SH-SY5Y (cell line): Measurements from ENCODE around the gene INKA1.

Experiments
- GATA2 ChIP-seq: IDR thresholded peaks from 2 replicates; pipeline ENCODE4 v1.6.1; 2011; ENCODE audit warnings: mild to moderate bottlenecking, low read depth, low read length
- GATA3 ChIP-seq: IDR thresholded peaks from 2 replicates; pipeline ENCODE4 v1.6.1; 2011; ENCODE audit warnings: low read depth, mild to moderate bottlenecking, low read length, moderate library complexity

Gene INKA1

DNA sequence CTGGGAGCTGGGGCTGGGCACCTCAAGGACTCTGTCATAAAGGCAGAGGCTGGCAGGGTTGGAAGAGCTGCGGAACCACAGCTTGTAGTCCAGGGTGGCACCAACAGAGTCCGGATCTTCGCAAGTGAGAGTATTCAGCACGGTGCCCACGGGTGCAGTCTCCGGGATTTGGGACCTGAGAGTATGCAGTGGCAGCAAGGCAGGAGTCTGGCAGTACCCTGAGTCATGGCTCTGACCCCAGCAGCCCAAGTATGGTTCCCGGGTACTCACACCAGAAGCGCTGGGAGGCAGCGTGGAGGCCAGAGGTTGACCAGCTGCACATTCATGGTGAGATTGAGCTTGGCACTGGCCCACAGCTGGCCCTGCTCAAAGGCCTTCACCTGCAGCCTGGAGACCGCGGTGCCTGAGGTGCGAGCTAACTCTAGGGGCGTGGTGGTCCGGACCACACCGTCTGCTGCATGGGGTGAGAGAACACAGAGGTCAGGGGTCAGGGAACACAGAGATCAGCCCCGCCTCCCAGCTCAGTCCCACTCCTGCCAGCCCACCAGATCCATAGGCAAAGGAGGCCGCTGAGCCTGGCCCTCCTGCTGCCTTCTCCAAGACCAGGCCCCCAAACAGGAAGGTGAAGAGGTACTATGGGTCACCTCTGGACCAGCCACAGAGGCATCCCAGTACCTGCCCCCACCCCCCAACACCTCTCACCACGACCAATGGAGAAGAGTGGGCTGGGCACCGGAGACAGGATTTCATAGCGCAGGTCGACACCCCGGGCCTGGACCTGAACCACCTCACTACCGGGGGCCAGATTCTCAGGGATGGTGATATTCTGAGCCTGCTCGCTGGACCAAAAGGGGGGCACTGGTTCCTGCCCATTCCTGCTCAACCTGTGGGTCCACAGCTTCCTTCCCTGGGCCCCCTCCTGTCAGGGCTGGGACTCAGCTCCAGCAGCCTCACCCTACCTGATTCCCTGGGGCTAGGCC lies 7.8 kb upstream of the INKA1 start:
- no peak for TF ChIP-seq GATA2
- no peak for TF ChIP-seq GATA3

DNA sequence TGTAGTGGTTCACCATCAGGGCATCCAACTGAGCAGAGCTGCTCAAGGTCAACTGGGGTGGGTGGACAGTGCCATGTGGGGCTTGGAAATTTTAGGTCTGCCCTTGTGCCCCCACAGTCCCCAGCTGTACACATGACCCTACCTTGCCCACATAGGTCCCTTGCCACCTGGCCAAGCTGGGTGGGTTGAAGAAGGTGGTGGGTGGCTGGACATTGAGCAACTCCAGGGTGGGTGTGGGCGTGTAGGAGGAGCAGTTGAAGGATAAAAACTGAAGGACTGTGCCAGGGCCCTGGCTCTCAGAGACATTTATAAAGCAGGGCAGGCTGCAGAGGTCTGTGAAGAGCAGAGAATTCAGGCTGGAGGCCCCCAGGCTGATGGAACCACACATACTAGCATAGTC lies 4.0 kb upstream of the INKA1 start:
- no peak for TF ChIP-seq GATA3
- no peak for TF ChIP-seq GATA2

DNA sequence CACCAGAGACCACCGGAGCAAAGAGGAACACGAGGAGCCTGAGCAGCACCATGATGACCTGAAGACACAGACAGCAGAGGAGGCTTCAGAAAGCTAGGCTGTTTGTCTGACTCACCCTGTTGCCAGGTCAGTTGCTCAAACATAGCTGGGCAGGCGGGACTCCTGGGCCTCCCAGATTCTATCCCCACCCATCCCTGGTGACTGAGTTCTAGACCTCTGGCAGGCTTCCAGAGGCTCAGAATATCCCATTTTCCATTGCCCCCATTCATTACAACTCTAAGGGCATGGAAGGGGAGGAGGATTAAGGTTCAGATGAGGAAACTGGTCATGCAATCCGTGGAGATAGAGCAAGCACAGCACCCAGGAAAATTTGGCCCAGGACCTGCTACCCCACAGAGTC lies 3.3 kb upstream of the INKA1 start, which contains the start of gene CDHR4:
Gene CDHR4, minus strand, starts transcription at position 113 of the 400 bp plus-strand sequence. Its CDS starts 61 bp downstream, at position 52.
- TF ChIP-seq GATA3 (no peak), GATA2 (no peak)

DNA sequence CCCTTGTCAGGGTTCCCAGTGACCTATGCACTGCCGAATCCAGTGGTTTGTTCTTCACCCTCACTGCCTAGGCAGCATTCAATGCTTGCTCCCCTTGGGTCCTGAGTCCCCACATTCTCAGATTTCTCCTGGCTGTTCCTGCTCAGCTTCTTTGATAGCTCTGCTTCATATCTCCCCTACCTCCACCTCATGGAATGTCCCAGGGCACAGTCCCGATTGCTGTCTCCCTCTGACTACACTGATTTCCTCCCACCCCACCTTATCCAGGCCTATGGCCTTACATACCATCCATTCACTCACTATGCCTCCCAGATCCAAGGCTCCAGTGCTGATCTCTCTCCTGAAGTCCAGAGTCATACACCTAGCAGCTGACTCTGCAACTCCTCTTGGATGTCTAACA lies 1.9 kb upstream of the INKA1 start:
- TF ChIP-seq GATA2 (no peak), GATA3 (no peak)

DNA sequence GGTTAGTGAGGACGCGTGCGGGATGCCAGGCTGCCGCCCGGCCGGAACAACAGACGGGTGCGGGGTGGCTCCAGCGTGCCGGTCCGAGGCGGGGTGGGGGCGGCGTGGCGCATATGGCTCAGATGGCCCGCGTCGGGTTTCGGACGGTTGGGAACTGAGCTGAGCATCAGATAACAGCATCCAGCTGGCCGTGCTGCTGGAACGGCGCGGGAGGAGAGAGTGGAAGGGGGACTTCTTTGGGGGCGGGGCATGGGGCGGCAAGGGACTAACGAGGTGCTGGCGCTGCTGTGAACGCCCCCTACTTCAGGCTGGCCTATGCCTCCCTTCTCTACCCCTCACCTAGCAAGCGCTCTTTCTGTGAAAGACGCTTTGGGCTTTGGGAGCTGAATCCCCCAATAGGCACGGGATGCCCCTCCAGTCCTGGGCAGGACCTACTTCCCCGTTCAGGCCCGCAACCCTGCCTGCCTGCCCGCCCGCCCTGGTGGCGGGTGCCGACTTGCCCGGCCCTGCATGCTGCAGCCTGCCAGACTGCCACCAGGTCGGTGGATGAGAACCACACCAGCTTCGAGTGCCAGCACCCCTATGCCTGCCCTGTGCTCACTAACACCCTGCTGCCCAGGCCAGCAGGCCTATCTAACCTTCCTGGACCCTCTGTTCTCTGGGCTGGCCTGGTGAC lies 542 bp downstream of the INKA1 start:
- TF ChIP-seq GATA2 (peak; percentile 85), GATA3 (no peak)

DNA sequence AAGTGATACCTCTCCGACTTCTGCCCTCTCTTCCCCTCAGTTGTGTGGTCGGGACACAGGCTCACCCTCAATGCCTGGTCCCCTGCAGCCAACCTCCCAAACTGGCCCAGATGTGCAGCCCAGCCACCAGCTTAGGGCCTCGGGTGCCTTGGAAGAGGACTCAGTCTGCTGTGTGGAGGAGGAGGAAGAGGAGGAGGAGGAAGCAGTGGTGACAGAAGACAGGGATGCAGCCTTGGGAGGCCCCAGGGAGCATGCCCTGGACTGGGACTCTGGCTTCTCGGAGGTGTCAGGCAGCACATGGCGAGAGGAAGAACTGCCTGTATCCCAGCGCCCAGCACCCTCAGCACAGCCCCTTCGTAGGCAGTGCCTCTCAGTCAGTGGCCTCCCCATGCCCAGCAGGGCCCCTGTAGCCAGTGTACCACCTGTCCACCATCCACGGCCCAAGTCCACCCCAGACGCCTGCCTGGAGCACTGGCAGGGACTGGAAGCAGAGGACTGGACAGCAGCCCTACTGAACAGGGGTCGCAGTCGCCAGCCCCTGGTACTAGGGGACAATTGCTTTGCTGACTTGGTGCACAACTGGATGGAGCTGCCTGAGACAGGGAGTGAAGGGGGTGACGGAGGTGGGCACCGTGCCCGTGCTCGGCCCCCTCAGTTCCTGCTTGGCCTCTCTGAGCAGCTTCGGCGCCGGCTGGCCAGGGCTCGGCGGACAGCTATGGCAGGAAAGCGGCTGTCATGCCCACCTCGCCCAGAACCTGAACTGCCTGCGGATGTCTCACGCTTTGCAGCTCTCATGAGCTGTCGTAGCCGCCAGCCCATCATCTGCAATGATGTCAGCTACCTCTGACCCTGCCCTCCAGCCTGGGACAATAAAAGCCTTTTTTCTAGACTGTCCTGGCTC lies 1.3 kb downstream of the INKA1 start:
- TF ChIP-seq GATA3 (no peak), GATA2 (no peak)

DNA sequence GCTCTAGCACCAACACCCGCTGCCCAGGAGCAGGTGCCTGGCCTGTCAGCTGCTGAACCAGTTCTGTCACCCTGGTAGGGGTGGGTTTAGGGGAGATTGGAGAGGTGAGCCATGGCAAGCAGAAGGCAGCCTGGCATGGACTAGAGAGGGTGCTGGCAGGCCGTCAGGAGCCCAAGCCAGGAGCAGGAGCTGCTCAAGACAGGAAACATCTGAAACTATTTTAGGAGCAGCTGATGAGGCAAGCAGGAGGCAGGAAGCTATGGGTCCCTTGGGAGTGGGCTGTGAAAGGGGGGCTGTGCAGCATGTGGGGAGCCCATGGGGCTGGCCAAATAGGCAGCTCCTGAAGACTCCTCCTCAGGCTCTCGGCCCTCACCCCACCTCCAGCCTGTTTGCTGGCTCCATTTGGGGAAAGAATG lies 2.3 kb downstream of the INKA1 start:
- TF ChIP-seq GATA3, result no peak

DNA sequence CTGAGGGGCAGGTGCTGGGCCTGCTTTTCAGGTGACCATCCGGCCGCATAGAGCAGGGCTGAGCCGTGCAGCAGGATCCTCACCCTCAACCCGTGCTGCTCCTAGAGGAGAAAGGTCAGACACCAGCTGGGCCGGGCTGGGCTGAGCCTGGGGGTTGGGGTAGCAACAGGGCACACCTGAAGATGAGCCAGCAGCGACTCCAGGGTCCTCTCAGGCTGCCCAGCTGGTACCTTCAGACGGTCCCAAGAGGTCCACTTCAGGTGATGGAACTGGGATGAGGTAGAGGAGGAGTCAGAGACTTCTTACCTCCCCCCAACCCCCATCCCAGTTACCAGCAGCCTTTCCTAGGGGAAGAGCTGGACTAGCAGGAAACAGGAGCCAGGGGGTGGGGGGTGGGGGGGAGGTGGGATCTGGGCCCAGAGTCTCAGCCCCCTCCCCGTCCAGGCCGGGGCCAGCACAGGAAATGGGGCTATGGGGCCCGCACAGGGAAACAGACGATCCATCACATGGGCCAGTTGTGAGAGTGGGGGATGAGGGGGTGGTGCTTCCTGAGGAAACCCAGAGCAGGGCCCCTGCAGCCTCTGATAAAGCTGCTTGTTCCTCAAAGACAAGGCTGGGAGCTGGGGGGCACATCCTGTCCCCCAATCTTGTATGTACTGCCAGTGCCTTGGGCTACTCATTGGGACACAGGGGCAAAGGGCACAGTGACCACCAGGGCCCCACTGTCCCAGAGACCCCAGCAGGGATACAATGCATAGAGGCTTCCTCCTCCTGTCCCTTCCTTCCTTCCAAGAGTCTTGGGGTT lies 3.0 kb downstream of the INKA1 start:
- TF ChIP-seq GATA3, result no peak
- no peak for TF ChIP-seq GATA2

DNA sequence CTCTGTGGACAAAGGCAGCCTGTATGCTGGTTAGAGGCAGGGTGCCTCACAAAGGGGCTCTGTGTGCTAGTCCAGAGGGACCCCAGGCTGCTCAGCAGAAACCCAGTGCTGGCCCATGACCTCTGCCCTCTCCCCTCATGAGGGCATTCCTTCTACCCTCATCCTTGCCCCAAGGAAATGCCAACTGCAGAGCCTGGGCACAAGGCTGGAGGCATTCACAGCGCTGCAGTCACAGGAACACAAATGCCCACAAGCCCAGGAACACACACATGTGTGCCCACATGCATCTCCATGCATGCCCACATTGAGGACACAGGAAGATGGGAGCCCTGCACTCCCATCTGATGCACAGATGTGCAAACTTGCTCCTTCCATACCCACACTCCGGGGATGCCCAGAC lies 3.8 kb downstream of the INKA1 start:
- TF ChIP-seq GATA3, result no peak
- no peak for TF ChIP-seq GATA2

DNA sequence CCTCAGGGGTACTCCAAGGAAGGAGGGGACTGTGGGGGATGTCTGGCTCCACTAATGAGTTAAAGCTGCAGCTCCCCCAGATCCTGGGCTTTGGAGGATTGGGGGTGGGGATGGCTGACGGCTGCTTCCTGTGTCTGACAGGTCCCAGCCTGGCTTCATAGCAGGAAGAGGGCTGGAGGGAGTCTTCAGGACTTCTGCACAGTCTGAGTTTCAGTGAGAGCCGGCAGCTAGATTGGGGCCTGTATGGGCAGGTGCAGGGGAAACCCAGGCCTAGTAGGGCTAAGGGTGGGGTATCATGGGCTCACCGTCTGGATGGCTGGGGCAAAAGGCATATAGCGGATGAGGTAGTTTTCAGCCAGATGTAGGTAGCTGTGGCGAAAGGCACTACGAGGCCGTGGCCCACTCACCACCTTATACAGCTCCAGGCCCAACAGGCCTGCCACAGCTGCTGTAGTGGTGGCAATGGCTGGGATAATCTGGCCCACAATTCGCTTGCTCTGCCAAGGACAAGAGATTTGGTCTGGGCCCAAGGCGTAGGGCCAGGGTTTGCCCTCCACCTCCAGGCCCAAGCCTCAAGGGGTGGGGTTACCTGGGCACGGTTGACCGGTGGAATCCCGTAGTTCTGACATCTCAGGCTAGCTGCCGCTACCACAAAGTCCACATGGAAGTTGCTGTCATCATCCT lies 4.5 kb downstream of the INKA1 start:
- TF ChIP-seq GATA2 (no peak), GATA3 (no peak)

DNA sequence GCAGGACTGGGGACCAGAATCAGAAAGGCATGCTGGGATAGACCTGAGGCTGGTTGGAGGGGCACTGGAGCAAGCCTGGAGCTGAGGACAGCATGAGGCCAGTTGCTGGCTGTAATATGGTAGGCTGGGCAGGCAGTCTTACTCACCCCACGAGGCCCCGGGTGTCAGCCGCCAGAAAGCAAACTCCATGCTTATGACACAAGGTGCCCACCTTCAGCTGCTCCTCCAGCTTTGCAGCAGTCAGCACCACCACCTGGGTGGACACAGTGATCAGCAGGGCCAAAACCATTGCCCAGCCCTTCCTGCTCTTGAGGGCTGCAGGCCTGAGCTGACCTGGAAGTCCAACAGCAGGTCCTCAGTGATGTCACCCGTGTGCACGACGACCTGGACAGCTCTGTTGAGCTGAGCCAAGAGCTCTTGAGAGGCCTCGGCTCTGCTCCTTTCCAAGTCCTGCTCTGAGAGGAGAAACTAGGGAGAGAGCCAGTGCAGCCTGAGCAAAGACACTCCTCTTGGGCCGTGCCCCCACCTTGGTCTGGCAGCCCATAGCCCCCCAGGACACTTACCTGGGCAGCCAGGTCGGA lies 9.9 kb downstream of the INKA1 start:
- TF ChIP-seq GATA2, result no peak
- no peak for TF ChIP-seq GATA3

DNA sequence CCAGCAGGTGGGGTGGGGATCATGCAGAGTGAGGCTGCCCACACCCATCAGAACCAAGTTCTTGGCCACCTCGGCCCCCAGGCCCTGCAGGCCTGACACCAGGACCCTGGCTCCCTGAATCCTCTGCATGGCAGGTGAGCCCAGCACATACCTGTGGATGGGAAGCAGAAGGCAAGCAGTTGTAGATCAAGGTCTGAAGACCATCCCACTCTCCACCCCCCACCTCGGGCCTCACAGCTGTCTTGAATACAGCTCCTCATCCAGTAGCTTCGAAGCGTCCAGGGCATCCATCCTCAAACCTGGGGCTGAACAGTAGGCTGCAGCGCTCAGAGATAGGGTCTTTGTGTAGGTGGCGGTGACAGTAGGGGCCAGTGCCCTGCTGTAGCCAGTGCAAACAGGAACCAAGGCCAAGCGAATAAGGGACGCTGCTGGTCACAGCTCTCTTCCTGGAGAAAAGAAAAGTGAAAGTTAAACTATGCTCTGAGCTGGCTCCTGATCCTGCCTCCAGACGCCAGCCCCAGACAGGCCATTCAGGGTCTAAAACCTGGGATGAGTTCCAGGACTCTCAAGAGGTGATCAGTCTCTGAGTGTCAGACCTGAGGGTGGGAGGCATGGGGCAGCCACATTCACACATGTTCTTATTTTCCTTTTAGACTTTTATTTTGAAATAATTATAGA lies 10.6 kb downstream of the INKA1 start, which contains the start of gene UBA7:
Gene UBA7, minus strand, starts transcription at position 457 of the 678 bp plus-strand sequence. Its CDS starts 166 bp downstream, at position 291.
- TF ChIP-seq GATA3 (no peak), GATA2 (no peak)

DNA sequence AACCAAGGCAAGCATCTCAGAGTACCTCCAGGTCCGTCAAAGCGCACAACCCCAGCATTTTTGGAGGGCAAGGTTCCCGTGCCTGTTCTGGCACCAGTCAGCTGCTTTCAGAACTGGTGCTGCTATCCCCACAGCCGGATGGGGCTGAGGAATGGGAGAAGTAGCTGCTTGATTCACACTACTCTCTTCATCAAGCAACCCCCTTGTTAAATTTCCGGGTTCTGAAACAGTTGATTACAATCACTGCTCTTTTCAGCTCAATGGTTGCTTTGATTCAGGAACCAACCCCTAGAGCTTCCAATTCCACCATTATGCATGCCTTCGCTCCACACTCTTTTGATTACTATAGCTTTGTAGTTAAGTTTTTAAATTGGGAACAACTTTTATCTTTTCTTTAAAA lies 23.0 kb downstream of the INKA1 start:
- TF ChIP-seq GATA2 (no peak), GATA3 (no peak)
